GM21360 (cell line): ENCODE measurements around the gene INHA.

Source experiments
- ATAC-seq: cut with Tn5 transposase; IDR thresholded peaks from one replicate; pipeline ENCODE4 v1.9.1; 2021; ENCODE audit warnings: mild to moderate bottlenecking, moderate library complexity; ENCODE audit not compliant: unreplicated experiment

The INHA gene

DNA sequence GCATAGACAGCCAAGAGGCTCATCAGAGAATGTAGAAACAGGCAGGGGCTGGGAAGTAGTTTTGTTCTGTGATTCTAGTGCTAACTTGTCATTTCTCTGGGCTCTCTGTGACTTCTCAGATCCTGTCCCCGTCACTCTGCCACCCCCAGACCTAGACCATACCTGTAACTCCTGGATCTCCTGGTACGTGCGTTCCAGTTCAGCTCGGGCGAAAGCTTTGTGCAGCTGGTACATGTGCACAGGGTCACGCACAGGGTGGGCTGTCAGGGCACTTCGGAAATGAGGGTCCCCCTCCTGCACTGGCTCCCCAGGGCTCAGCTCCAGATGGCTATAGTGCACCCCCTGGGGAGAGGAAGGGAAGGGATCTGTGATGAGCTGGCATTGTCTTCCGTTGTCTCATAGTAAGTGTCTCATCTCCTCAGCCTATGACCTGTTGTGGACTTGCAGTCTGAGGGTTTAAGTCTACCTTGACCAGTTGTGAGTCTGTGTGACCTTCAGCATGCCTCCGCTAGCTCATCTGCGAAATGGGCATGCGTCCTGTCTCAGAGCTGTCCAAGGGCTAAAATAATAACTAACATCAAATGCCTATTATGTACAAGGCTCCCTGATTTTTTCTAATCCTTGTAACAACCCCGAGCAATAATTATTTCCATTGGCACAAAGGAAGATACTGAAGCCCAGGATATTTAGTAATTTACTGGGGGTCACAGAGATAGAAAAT, 31.2 kb upstream of the INHA start:
- no peak for ATAC-seq

DNA sequence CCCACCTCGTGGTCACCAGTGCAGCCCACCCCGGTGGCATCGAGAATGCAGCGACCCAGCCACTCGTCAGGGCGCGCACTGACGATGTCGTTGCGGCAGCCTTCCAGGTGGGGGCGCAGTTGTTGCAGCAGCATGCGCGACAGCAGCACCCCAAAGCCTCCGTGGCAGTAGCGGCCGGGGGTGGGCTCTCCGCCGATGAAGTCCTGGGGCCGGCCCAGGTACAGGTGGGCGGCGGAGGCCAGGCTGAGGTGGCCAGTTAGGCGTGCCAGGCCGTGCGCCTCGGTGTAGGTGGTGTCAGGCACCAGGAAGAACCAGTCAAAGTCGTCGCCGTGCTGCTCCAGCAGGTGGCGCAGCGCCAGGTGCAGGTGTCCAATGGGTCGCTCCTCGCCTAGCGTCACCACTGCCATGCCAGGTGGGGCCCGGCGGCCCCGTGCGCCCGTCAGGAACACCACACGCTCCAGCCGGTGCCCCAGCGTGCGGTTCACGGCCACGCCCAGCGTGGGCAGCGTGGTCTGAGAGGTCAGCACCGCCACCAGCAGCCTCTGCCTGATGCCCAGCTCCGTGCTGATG, 30.4 kb upstream of the INHA start:
- peak; percentile 42 for ATAC-seq

DNA sequence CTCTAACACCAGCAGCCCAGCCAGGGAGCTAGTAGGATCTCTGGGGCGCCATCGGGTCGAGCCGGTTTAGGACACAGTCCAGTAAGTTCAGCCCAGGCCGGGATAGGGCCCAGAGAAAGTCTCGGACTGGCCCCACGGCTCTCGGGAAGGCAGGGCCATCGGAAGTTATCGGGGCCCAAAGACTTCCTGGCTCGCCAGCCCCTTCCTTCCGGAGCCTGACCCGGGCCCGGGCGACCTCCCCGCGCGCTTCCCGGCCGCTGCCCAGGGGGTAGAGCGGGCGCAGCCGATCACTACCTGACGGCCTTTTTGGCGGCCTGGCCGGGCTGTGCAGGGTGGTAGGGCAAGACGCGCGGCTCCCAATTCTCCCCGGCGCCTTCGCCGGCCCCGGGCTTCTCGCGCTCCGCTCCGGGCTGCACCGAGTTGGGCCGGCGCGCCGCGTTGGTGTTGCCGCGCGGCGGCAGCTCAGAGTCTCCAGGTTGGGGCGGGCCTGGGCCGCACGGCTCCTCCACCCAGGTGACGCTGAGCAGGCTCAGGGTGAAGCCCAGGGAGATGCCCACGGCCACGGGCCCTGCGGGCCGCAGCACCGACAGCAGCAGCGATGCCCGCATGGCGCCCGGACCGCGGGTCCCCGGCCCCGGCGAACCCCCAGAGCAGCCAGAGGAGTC, 29.0 kb upstream of the INHA start:
- ATAC-seq: peak; percentile 36

DNA sequence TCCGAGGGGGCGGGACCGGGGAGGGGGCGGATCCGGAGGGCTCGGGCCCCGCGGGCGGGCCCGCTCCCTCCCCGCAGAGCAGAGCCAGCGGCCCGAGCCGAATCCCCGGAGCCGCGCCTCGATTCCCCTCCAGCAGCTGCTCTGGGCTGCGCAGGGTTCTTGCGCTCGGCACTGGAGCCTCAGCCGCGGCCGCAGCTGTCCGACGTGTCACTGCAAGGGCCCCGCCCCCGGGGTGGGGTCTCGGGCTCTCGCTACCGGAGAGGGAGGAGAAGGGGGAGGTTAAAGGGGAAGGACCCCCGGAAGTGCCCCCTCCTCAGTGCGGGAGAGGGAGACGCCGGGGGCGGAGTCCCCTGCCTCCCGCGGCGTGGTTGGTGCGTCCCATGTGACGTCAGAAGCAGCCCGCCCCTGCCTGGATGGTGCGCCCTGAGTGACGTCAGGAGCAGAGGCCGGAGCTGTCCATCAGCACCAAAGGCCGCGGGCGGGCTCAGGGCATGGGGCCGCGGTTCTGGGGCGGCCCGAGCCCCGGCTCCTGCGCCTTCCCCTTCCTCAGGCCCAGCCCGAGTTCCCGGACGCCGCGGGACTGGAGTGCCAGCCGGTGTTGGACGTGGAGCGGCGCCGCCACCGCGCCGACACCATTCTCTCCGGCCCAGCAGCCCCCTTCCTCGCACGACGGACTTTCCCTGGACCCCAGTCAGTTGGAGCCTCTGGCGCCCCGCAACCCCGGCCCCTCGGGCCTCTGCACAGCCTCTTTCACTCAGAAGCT, 28.3 kb upstream of the INHA start, which contains the start of the genes CHPF and TMEM198:
Gene CHPF (minus strand): TSS at position 214 of the 763 bp plus-strand sequence. CDS start 271 bp downstream, outside the sequence.
Gene TMEM198 (plus strand): TSS at position 433 of the 763 bp plus-strand sequence. CDS start 700 bp downstream, outside the sequence.
- peak; percentile 75 for ATAC-seq

DNA sequence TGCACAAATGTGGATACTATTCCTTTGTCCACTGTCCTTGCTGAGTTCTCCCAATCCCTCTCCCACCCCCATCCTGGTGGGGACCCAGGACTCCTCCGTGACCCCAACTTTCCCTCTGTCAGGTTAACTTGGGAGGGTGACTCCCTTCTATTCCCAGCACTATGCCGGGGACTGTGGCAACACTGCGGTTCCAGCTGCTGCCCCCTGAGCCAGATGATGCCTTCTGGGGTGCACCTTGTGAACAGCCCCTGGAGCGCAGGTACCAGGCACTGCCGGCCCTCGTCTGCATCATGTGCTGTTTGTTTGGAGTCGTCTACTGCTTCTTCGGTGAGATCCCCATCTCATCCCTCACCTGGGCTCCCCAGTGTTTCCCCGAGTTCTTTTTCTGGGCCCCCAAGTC, 27.5 kb upstream of the INHA start:
- ATAC-seq: no peak

DNA sequence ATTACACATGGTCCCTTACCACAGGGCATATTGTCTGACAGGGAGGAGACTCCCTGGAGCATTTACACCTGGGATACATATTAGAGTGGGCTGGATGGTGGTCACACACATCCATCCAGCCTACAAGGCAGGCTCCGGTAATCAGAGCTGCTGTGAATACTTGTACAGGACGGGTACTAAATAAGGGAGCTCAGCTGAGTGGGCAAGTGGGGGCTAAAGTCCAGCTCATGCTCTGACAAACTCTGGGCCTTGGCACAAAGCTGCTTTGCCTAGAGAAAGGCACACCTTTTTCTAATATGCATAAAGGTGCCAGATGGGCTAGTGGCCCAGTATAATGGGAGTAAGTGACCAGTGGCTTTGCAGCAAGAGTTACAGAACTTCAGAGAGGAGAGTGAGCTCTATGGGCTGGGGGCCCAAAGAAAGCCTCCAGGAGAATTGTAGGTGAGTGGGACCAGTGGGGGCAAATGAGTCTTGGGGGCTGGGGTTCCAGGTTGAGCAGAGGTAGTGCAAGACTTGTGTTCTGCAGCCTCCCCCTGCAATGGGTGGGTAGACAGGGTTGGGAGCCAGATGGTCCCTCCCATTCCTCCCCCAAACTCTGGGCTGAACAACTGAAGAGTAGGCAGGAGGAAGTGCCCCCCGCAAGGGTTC, 26.7 kb upstream of the INHA start:
- no peak for ATAC-seq

DNA sequence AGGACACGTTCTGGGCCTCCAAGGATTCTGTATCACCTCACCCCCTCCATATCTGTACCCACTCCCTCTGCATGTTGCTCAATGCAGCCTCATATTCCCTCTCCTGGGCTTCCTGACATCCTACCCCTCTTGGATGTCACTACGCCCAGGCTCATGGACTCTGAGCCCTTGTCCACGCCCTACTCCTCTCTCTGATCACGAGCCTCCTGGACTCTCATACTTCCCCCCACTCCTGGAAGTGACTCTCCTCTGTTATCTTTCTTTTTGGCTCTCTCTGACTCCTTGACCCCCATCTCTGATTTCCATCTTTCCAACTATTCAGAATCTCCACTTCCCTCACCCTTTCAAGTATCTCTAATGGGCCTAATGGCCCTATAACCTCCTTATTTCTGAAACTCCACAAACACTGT, 26.2 kb upstream of the INHA start:
- no peak for ATAC-seq

DNA sequence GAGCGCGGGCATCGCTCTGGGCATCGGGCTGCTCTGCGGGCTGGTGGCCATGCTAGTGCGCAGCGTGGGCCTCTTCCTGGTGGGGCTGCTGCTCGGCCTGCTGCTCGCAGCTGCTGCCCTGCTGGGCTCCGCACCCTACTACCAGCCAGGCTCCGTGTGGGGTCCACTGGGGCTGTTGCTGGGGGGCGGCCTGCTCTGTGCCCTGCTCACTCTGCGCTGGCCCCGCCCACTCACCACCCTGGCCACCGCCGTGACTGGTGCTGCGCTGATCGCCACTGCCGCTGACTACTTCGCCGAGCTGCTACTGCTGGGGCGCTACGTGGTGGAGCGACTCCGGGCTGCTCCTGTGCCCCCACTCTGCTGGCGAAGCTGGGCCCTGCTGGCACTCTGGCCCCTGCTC, 24.5 kb upstream of the INHA start:
- no peak for ATAC-seq

DNA sequence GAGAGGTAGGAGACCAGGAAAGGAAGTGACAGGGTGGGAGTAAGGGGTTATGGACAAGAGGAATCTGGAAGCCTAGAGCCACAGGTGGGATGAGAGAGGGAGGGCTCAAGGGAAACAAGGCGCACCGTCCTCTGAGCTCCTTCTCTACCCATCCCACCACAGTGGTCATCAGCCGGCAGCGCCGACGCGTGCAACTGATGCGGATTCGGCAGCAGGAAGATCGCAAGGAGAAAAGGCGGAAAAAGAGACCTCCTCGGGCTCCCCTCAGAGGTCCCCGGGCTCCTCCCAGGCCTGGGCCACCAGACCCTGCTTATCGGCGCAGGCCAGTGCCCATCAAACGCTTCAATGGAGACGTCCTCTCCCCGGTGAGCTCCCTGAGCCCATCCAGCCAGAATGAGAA, 23.1 kb upstream of the INHA start:
- no peak for ATAC-seq

DNA sequence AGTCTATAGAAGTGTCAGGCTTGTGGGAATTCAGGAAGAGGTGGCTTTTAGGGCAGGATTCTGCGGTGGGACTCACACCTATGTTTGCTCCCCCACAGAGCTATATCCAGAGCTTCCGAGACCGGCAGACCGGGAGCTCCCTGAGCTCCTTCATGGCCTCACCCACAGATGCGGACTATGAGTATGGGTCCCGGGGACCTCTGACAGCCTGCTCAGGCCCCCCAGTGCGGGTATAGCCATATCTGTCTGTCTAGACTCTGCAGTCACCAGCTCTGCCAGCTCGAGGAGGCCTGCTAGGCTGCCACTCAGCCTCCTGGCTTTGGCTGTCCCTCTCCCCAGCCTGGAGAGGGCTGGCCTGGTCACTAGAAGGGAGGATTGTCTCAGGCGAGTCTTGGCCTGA, 22.5 kb upstream of the INHA start:
- no peak for ATAC-seq

DNA sequence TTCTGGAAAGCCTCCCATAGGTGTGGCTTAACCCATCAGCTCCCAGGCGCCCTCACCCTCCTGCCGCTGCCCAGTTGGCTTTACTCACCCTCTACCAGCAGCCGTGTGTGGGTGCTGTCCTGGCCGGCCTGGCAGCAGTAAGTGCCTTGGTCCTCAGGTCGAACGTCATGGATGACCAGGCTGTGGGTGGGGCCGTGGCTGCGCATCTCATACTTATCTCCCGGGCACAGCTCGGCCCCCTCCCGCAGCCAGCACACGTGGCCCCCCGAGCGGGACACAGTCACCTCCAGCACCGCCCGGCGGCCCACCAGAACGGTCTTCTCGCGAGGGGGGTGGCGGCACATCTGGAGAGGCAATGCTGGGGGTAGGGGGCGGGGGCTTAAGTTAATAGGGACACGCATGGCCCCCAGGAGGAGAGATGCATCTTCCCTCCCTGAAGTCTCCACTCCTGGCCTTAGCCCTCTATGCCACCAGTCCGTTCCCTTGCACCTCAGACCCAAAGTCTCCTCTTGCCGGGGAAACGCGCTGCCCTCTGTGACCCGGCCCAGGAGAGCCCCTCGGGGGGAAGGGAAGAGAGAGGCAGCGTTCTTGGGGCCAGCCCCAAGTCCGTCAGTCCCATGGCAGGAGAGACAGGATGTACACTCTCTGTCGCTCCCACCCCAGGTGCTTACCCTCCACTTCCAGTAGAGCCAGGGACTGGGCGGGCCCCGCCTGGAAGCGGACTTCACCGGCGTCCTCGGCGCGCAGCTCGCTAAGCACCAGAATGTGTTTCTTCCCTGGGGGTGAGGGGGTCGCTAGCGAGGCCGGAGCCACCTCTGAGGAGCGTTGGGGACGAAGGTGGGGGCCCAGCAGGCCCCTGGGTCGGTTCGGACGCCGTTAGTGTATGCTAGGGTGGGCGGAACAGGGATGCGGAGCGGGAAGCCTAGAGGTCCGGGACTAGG, 20.4 kb upstream of the INHA start:
- ATAC-seq: peak; percentile 5

DNA sequence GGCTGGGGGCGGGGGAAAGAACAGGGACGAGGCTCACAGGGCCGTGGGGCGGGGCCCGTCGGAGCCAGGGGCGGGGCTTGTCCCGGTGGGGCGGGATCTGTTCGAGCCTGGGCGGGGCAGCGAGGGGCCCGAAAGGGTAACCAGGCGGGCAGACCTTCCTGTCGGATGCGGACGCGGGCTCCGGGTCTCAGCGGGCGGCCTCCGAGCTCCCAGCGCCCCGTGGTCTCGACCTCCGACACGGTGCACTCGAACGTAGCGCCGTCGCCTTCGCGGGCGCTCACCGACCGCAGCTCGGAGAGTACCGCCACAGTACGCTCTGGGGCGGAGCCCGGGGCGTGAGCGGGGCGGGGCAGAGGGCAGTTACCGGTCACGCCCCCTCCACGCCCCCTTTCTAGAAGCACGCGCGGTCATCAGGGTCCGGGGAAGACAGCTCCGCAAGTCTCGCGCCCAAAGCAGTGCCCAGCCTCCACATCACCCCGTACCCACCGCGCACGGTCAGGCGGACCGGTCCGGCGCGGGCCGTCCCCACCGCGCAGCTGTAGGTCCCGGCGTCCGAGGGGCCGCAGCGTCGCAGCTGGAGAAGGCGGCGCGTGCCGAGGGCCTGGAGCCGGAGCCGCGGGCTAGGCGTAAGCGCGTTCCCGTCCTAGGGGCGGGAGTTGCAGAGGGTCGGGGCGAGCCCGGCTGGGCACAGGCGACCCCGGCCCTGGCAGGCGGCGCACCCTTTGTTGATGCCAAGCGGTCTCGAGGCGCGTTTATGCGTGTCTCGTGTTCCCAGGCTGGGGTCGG, 19.5 kb upstream of the INHA start:
- ATAC-seq: peak; percentile 95

DNA sequence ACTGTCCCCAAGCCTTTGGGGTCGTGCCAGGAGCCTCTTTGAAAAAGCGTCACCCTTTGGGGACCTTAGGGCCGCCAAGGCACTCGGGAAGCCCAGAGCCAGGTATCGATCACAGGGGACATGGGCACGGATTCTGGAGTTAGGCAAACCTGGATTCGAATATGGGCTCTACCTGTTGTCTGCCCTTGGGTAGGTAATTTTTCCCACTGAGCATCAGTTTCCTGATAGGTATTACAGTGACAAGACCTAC, 19.0 kb upstream of the INHA start:
- ATAC-seq: no peak

DNA sequence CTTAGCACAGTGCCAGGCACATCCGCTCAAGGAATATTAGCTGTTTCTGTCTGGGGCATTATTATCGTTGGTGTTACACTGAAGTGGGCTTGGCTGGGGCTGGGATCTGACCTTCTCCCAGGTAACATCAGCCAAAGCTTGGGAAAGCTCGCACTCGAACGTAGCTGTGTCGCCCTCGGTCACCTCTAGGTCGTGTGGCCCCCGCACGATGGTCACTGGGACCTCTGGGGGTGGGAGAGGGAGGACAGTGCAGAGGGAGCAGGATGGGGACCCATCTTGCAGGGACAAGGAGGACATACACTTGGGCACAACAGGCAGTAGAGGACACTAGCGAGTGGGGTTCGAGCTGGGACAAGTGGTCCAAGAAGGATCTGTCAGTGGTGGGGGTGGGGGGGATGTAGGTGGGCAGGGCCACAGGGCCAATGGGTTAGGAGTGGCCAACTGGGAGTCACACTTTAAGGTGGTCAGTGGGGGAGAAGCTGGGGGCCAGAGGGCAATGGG, 18.6 kb upstream of the INHA start:
- ATAC-seq: no peak

DNA sequence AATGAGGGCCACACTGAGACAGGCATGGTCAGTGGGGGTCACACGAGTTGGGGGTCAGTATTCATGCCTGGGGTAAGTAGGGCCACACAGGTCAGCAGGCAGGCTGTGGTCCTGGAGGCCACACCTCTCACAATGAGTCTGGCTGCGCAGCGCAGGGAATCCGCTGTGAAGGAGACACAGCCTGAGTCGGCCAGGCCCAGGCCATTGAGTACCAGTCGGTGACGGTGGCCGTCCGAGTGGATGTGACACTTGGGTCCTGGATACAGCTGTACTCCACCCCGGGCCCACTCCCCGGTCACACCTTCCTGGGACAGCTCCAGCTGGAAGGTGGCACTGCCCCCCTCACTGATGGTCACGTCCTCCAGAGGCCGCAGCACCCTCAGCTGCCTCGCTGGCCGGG, 17.8 kb upstream of the INHA start:
- ATAC-seq: no peak

DNA sequence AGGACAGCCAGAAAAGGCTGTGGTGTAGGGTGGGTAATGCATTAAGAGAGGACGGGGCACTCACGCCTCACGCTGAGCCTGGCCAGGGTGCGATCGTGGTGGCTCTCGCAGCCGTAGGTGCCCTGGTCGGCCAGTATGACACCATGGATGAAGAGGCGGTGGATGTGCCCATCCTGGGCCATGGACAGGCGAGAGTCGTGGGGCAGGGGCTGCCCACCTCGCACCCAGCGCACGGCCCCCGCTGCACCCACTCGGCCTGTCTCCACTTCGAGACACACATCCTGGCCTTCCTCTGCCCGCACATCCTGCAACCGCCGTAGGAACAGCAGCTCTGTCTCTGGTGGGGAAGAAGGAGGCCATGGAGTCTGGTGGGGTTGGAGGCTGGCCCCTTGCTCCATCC, 16.2 kb upstream of the INHA start:
- ATAC-seq: no peak

DNA sequence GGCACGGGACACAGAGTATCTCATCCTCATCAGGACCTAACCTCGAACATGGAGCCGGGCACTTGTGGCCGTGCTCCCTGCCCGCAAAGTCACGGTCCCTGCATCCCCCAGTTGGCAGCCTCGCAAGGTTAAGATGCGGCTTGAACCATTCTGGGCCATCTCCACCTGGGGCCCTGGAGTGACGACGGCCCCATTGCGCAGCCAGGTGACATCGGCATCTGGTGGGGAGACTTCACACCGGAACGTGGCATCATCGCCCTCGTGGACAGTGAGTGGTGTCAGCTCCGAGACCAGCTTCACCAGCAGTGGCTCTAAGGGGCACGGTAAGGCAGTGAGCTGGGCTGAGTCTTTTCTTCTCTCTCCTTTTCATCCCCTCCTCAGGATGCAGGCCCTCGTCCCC, 15.7 kb upstream of the INHA start:
- no peak for ATAC-seq

DNA sequence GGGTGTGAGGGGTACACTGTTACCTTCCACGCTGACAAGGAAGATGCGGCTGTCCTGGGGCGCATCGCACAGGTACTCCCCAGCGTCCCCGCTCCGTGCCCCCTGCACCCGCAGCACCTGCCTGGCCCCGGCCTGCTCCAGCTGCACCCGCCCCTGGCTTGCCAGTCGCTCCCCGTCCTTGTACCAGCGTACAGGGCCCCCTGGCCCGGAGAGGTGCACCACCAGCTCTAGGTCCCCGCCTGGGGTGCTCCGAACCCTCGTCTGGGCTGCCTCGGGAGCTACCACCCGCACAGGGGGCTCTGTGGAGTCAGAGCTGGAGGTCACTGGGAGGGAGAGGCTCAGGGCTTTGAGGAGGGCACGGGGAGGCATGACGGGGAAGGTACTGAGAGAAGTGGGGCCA, 14.8 kb upstream of the INHA start:
- ATAC-seq: no peak
